Measurements from ENCODE around the gene NT5DC1.
A peak's percentile ranks its signal among the peaks of the same experiment; 100 is the strongest.

The NT5DC1 gene

DNA sequence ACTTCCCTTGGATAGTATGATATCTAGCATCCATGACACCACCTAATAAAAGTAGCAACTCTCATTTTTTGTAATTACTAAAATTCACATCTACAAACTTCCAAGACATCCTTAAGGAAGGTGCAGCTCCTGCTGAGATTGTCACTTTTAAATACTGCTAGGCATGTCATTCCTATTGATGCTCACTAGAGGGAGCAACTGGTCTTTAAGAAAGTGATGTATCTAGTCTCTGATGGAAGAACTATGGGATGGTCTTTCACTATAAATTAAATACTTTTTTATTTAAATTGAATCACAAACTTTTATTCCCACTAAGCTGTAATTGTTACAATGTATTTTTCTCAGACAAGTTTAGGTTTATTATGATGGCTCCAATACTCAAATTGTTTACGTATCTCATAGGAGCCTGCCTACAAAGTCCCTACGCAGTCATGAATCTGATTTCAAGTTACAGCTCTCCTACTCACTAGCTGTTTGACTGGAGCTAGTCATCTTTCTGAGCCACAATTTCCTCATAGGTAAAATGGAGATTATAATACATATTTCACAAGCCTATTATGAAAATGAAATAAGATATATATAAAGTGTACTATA lies 187.1 kb downstream of the NT5DC1 start:
- Histone ChIP-seq H3K27me3 (ENCODE audit: insufficient read depth, poor library complexity, severe bottlenecking) (no peaks in the 10 kb centered on the region), H3K36me3 (ENCODE audit: low read depth) (no peaks in the 10 kb centered on the region), H3K27ac (ENCODE audit: poor library complexity, severe bottlenecking) (peak overlapping the region; percentile 29), H3K4me1 (ENCODE audit: insufficient read depth, poor library complexity, severe bottlenecking) (peaks cover 11% of the 10 kb centered on the region), H3K9me3 (ENCODE audit: severe bottlenecking) (peaks cover 3% of the 10 kb centered on the region), H3K4me3 (ENCODE audit: severe bottlenecking) (no peak overlapping the region)
- DNase-seq (ENCODE audit: low spot score) (no peak), ATAC-seq (ENCODE audit: low read depth) (peak; percentile 78; the same call in 2 of the 3 replicates)
- TF ChIP-seq, protein P1, sequence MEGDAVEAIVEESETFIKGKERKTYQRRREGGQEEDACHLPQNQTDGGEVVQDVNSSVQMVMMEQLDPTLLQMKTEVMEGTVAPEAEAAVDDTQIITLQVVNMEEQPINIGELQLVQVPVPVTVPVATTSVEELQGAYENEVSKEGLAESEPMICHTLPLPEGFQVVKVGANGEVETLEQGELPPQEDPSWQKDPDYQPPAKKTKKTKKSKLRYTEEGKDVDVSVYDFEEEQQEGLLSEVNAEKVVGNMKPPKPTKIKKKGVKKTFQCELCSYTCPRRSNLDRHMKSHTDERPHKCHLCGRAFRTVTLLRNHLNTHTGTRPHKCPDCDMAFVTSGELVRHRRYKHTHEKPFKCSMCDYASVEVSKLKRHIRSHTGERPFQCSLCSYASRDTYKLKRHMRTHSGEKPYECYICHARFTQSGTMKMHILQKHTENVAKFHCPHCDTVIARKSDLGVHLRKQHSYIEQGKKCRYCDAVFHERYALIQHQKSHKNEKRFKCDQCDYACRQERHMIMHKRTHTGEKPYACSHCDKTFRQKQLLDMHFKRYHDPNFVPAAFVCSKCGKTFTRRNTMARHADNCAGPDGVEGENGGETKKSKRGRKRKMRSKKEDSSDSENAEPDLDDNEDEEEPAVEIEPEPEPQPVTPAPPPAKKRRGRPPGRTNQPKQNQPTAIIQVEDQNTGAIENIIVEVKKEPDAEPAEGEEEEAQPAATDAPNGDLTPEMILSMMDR (IDR thresholded peaks at IDR 0.05; ENCODE audit: poor library complexity, severe bottlenecking), result peak; percentile 93

DNA sequence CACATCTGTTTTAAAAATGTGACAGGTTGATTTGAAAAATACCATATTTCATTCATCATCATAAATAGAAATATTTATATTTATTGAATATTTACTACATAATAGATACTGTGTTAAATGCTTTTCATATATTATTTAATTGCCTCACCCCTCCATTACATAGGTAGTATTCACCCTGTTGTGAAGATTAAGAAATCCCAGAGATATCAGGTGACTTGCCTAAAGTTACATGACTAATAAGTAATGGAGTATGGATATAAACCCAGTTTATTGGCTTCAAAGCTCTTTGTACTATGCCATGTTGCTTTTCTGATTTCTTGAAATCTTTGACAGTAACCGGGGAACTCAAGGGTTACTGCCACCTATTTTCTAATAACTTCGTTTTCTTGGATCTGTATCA lies 189.2 kb downstream of the NT5DC1 start:
- TF ChIP-seq, protein P1 (IDR thresholded peaks at IDR 0.05; ENCODE audit: poor library complexity, severe bottlenecking), result no peak
- no peak for ATAC-seq (ENCODE audit: low read depth)
- H3K4me1 ChIP-seq (ENCODE audit: insufficient read depth, poor library complexity, severe bottlenecking), result peaks cover 11% of the 10 kb centered on the region
- H3K9me3 ChIP-seq (ENCODE audit: severe bottlenecking), result peaks cover 3% of the 10 kb centered on the region
- no peak for DNase-seq (ENCODE audit: low spot score)
- H3K27ac ChIP-seq (ENCODE audit: poor library complexity, severe bottlenecking), result no peak overlapping the region
- no peak overlapping the region for H3K4me3 ChIP-seq (ENCODE audit: severe bottlenecking)
- no peaks in the 10 kb centered on the region for H3K36me3 ChIP-seq (ENCODE audit: low read depth)
- no peaks in the 10 kb centered on the region for H3K27me3 ChIP-seq (ENCODE audit: insufficient read depth, poor library complexity, severe bottlenecking)

DNA sequence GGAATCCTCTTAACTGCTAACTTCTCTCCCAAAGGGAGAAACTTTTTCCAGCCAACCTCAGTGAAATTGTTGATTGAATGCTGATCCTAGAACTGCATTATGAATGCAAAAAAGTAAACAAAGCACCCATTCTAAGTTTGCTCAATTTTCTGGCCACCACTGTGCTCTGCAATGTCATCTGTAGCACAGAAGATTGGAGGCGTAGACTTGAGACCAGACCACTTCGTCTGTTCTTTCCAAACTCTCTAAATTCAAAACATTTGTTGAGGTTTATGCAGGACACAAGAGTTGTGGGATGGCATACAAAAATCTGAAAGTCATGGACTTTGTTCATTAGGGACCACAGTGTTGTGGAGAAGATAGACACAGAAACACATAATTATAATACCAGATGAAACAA lies 190.1 kb downstream of the NT5DC1 start:
- peaks cover 11% of the 10 kb centered on the region for H3K4me1 ChIP-seq (ENCODE audit: insufficient read depth, poor library complexity, severe bottlenecking)
- H3K27ac ChIP-seq (ENCODE audit: poor library complexity, severe bottlenecking), result no peak overlapping the region
- TF ChIP-seq, protein P1 (IDR thresholded peaks at IDR 0.05; ENCODE audit: poor library complexity, severe bottlenecking), result no peak
- H3K4me3 ChIP-seq (ENCODE audit: severe bottlenecking), result no peak overlapping the region
- ATAC-seq (ENCODE audit: low read depth) (no peak), DNase-seq (ENCODE audit: low spot score) (no peak)
- H3K36me3 ChIP-seq (ENCODE audit: low read depth), result no peaks in the 10 kb centered on the region
- no peaks in the 10 kb centered on the region for H3K27me3 ChIP-seq (ENCODE audit: insufficient read depth, poor library complexity, severe bottlenecking)
- H3K9me3 ChIP-seq (ENCODE audit: severe bottlenecking), result peaks cover 3% of the 10 kb centered on the region

GRCh38 chr6:116291701-116292396 lies 191.2 kb downstream of the NT5DC1 start:
- Histone ChIP-seq H3K27ac (ENCODE audit: poor library complexity, severe bottlenecking) (no peak overlapping the region), H3K9me3 (ENCODE audit: severe bottlenecking) (peaks cover 3% of the 10 kb centered on the region), H3K4me1 (ENCODE audit: insufficient read depth, poor library complexity, severe bottlenecking) (peaks cover 6% of the 10 kb centered on the region), H3K36me3 (ENCODE audit: low read depth) (no peaks in the 10 kb centered on the region), H3K27me3 (ENCODE audit: insufficient read depth, poor library complexity, severe bottlenecking) (no peaks in the 10 kb centered on the region), H3K4me3 (ENCODE audit: severe bottlenecking) (no peak overlapping the region)
- no peak for DNase-seq (ENCODE audit: low spot score)
- ATAC-seq (ENCODE audit: low read depth), result no peak
- TF ChIP-seq, protein P1 (IDR thresholded peaks at IDR 0.05; ENCODE audit: poor library complexity, severe bottlenecking), result no peak

DNA sequence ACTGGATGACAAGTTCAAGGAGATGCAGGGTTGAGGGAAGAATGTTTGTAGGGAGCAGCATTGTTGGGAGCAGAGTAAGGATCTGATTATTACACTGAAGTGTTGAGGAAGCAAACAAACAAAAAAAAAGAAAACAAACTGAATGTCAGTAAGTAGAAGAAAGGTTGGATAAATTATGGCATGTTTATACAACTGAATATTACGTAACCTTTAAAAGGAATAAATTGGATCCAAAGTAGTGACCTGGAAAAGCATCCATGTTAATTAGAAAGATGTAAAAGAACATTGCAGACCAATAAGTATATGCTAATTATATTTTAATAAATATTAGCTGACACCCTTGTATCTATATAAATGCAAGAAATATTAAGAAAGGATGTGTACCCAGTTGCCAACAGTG lies 191.9 kb downstream of the NT5DC1 start:
- no peak for ATAC-seq (ENCODE audit: low read depth)
- TF ChIP-seq, protein P1 (IDR thresholded peaks at IDR 0.05; ENCODE audit: poor library complexity, severe bottlenecking), result no peak
- Histone ChIP-seq H3K27me3 (ENCODE audit: insufficient read depth, poor library complexity, severe bottlenecking) (no peaks in the 10 kb centered on the region), H3K36me3 (ENCODE audit: low read depth) (no peaks in the 10 kb centered on the region), H3K27ac (ENCODE audit: poor library complexity, severe bottlenecking) (no peak overlapping the region), H3K9me3 (ENCODE audit: severe bottlenecking) (peaks cover 3% of the 10 kb centered on the region), H3K4me1 (ENCODE audit: insufficient read depth, poor library complexity, severe bottlenecking) (no peaks in the 10 kb centered on the region), H3K4me3 (ENCODE audit: severe bottlenecking) (no peak overlapping the region)
- no peak for DNase-seq (ENCODE audit: low spot score)

Measured in RWPE2 (cell line).